Measurements from ENCODE around the gene GPR31.

Gene GPR31

DNA sequence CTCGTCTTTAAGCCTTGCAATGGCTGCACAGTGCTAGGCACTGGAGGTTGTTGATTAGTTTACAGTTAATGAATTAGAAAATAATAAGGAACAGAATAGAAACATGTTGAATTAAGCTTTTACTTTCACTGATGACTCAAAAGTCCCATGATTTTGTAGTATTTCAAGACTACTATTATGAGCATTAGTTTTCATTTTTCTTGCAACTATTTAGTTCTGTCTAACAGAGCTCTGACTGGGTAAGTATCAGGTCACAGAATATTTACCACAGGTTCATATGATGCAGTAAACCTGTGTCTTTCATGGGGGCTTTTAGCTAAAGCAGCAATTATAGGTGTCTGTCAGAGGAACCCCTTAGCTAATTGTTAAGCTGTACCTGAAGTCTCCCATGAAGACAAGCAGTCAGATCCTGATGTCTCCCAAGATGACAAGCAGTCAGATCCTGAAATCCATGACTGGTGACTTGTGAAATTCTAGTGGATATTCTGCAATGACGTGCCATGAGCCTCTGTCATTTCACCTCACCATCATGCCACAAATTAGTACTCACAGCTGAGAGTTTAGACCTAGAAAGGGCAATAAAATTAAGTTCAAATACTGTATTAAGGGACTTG, 8.2 kb upstream of the GPR31 start:
- no peak for DNase-seq

DNA sequence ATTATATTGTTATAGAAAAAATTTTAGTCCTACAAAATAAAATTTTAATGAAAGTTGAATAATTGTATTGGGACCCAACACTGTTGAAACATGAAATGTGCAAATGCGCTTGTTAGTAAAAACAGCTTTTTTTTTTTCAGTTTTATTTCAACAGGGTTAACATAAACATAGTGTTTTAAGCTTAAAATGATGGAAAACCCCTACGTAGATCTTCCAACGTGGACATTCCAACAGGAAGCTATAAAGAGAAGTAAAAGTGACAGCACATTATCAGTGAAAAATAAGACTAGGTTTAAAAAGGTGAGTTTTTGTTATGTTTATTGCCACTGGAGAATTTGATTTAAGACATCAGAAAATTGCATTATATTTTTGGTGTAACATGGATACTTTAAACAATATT, 6.5 kb upstream of the GPR31 start:
- DNase-seq: no peak

DNA sequence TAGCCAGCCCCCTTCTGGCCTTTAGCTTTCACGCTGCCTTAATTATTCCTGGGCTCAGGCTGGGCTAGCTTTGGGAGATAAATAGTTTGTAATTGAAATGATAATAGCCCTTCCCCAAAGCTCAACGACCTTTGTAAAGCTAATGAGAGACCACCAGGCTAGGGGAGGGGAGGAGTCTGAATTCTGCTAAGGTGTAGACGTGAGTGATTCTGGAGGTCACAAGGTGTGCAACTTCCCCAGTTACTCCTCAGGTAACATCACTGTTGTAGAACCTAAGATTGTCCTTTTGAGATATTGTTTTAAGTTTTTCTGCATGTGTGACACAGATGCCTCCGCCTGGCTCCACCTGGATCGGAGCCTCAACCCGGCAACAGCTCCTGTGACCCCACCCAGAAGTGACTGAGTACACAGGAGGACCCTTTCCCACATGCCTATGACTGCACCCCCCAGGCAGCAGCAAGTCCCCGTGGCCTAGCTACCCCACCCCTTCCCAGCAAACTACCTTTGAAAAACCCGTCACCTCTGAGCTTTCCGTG, 5.8 kb upstream of the GPR31 start:
- DNase-seq: no peak

DNA sequence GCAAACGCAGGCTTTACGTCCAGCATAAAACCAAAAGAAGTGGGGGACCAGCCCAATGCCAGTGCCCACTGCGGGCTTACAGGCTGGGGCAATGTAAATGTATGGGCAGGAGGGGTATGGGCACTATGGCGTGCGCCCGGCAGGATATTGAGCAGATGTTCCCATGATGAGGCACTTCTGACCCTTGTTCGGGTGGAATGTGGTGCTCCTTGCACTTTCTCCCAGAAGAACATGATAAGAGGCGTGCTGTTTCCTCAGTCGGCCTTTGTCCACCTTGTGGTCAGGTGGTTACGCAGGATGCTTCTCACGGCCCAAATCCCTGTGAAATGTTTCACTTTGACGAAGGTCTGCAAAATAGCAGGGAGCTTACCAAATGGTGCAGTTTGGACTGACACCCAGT, 4.8 kb upstream of the GPR31 start:
- DNase-seq: no peak

DNA sequence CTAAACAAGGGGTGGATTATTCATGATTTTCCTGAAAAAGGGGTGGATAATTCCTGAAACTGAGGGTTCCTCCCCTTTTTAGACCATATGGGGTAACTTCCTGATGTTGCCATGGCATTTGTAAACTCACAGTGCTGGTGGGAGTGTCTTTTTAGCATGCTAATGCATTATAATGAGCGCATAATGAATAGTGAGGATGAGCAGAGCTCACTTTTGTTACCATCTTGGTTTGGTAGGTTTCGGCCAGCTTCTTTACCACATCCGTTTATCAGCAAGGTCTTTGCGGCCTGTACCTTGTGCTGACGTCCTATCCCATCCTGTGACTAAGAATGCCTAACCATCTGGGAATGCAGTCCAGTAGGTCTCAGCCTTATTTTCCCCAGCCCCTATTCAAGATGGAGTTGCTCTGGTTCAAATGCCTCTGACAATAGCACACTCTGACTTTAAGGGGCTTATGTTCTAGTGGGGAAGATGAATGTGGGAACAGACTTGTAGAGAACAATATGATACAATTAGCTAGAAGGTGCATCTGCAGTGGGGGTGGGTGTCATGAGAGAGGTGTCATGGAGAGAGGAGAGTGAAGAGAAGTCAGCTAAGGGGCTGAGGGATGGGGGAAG, 4.2 kb upstream of the GPR31 start:
- no peak for DNase-seq

DNA sequence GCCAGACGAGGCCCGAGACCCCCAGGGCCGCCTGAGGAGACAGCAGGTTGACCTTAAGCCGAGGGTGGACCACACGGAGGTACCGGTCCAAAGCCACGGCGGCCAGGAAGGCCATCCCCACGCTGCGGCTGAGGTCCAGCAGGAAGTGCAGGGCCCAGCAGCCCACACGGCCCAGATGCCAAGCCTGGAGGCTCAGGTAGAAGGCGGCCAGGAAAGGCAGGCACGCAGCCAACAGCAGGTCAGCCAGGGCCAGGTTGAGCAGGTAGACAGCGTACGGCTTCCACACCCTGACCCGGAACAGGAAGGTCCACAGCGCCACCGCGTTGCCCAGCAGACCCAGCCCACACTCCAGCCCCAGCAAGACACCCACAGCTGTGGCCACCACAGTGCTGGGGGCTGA, 366 bp downstream of the GPR31 start:
- DNase-seq: no peak

DNA sequence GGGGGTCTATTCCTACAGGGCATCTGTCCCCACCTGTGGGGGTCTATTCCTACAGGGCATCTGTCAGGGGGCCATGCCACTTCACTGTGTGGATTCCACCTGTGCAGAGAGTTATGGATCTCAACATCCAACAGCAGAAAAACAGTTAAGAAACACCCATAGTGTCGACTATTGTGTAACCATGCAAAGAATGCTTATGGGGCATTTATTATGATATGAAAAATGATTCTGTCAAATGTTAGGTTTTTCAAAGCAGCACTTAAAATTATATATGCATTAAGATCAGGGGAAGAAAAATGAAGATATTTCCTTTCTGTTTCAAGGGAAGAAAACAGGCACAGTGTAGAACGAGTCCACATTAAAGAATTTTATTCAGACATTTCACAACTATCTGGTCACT, 2.9 kb downstream of the GPR31 start:
- DNase-seq: no peak

DNA sequence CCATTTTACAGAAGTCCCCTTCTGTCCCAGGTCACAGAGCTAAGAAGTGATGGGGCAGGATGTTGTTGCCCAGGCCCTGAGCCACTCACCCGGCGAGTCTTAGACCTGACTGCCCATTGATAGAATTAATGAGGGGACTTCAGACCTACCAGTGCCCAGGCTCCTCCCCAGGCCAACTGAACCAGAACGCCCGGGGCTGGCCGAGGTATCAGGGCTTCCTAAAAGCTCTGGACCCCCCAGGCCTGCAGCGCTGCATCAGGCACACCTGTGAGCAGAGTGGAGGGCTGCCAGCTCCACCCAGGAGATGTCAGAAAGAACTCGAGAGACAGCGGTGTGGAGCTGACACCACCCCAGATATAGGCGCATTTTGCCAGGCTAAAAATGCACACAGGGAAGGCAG, 3.5 kb downstream of the GPR31 start:
- no peak for DNase-seq

DNA sequence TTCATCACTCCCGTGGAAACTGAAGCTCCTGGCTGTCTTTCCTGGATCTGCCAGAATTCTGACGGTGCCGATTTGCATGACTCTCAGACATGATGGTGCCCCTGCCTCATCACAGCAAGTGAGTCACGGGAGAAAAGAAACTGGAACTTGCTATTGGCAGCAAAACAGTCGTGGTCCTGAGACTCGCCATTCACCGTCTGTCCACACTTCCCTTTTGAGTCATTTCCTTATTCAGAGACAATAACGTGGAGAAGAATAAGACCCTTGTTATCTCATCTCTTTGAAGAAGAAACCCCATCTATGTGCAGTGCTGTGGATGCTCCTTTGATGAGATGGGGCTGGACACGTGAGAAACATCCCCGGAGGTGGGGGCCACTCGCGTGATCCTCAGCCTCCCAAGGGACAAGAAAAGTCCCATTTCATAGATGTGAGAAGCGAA, 4.2 kb downstream of the GPR31 start:
- peak; percentile 20 for DNase-seq

DNA sequence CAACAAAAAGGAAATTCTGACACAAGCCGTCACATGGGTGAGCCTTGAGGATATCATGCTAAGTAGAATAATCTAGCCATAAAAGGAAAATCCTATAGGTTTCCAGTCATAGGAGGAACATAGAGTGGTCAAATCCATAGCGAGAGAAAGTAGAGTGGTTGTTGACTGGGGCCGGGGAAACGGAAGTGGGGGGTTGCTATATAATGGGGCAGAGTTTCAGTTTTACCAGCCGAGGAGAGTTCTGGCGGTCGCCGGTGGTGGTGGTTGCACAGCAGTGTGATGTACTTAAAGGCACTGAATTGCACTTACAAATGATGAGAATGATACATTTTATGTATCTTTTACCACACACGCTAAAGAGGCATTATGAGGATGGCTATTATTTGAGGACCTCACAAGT, 4.9 kb downstream of the GPR31 start:
- peak; percentile 8 for DNase-seq

DNA sequence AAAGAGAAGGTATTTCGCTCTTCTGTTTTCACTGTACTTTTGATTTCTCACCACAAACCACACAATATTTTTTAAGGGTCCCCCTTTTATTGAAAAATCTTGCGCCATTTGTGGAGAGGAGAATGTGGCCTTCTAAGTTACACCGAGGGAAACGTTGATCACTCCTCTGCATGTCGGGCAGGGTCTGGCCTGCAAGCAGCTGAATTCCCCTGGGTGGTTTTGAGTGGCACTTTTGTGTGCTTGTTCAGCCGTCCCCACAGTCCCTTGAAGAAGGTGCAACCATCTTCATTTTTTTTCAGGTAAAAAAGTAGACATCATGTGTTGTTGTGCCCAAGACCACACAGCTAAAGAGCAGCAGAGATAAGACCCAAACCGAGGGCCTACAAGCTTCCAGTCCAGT, 6.1 kb downstream of the GPR31 start:
- no peak for DNase-seq

DNA sequence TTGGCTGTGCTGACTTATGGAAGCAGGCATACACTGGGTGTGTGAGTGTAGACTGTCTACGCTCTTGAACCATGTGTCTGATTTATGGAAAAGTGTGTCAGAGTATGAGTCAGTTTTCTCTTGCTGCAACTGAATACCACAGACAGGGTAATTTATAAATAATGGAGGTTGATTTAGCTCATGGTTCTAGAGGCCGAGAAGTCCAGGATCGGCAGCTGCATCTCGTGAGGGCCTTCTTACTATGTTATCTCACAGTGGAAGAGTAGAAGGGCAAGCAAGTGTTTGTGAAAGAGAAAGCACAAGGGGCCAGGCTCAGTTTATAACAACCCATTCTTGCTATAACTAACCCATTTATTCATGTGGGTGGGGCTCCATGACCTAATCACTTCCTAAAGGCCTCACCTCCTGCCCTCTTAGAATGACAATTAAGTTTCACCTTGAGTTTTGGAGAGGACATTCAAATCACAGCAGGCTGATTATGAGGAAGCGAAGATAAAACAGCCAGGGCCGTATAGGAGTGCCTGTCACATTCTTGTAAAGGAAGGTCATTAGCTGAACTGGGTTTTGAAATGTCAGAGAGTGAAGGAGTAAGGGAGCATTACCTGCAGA, 6.7 kb downstream of the GPR31 start:
- DNase-seq: no peak

DNA sequence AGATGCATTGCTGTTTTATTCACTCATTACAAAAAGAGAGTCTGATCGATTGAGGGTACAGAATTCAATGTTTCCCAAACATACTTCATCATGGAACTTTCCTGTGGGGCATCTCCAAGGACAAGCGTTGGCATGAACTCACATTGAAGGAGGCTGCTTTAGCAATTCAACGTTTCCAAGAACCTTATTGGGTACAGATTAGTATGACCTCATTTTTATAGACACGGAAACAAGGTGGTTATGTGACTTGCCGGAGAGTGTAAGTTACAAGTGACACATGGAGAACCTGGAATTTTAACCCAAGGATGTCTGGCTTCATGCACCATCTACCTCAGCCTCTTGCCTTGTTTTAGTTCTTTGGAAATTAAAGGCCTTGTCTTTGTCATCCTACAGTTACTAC, 8.8 kb downstream of the GPR31 start:
- no peak for DNase-seq

DNA sequence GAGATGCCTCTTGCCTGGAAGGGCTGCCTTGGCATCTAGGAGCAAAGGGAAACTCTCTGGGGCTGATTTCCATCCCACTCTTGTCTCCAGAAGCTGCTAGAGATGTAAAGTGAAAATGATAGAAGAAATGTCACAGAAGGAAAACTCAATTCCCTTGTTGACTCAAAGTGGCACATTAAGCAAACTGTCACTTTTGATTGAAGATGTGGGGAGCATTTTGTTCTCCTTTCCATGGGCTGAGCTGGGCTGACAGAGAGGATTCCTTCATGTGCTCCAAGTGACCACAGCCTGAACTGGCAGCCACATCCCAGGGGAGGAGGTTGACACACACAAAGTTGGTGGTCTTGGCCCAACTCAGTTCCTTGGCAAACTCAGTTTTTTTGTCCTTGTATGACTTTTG, 9.8 kb downstream of the GPR31 start:
- DNase-seq: no peak

DNA sequence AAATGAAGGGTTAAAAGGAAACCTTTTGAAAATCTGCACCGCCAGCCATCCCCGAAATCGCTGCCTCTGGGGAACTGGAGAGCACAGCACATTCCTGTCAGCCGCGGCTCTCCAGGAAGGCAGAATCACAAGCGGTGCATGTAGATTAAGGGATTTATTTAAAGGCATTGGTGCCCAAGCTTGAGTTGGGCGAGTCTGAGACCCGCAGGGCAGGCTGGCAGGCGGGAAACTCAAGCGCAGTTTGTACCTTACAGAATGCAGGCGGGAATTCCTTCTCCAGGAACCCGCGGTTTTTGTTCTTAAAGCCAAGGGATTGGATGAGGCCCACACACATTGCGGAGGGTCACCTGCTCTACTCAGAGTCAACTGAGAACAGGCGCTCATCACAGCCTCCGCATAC, 10.8 kb downstream of the GPR31 start:
- no peak for DNase-seq

DNA sequence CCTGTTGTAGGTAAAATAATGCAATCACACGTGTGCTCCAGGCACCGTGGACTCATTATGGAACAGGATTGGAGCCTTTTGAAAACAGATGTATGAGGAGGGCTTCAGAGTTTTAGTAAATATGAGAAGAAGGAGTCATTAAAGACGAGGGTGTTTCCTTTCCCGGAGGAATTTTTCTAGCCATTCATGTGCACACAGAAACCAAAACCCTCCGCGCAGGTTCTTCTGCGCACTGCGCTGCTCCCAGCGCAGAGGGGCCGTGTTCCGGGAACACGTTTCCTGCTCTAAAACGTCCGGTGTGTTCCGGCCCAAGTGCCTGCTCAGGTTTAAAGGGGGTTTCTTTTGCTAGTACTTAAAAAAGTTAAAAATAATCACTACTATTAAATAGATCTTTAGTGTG, 11.6 kb downstream of the GPR31 start:
- no peak for DNase-seq

DNA sequence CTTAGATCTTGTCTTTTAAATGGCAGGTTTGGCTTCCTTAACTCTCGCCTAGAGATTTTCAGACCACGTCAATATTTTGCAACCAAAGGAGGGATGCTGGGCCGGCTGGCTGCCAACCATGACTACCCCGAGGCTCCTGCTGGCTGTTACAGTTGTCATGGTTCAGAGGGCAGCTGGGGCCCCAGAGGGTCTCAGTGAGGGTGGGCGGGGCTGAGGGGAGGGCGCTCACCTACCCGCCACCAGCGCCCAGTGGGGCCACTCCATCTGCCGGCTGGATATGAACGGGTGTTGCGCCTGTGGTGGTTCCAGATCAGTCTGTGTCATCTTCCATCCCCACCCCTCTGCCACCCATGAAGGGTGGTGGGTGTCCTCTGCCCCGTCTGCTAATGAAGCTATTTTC, 12.3 kb downstream of the GPR31 start:
- no peak for DNase-seq

DNA sequence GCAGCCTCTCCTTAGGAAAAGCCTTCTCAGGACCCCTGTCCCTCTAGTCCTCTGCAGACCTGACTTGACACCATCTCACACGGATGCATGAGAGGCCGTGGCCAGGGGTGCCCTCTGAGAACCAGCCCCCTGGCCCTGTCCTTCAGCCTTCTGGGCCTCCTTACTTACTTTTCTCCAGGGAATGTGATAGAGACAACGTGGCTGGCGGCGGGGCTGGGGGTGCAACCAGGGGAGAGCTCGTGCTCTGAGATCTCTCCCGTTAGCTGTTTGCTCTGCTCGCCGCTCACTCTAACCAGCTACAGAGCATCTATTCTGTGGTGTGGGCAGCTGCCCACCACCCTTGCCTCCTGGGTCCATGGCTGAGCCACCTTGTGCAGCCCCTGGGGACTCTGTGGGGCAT, 14.7 kb downstream of the GPR31 start:
- DNase-seq: no peak

DNA sequence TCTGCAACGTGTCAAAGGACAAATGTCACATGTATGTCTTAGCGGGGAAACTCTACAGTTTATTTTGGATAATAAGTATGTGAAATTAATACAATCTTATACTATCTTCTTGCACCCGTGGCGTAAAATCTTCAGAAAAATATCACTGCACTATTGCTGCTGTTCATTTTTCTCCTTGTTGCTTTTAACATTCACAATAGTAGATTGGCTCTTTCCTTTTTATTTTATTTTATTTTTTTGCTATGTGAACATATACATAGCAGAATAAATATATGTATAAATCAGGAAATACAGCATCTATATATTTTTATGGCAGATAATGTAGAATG, 15.4 kb downstream of the GPR31 start:
- DNase-seq: no peak

DNA sequence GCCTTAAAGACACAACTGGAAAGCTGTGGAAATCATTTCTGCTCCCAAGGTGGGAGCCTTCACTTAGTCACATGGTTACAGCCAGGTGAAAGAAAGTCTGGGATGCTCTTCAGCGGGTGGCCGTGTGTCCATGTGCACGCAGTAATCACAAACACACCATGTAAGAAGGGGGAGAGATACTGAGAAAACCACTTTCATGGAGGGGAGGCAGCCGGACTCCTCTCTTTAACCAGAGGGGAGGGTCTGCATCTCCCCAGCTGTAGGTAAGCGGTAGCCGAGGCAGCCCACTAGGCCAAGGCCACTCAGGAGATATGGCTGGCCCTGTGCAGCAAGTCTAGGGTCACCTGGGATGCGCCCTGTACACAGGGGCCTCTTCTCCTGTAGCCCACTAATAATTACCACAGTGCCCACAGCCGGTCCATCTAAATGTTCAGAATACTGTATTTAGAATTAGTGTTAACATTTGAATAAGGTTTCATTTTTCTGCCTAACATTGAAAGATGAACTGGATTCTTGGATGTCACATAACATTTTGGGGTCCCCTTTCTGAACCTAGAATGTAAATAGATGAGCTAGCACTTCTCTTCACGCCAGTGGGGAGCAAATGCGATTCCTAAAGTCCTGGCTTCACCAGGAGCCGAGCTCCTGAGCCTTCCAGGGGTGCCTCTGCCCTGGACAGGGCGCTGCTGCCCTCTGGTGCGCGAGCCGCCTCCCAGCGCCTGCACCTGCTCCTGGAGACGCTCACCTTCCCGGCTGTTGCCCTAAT, 15.9 kb downstream of the GPR31 start:
- peak; percentile 71 for DNase-seq

DNA sequence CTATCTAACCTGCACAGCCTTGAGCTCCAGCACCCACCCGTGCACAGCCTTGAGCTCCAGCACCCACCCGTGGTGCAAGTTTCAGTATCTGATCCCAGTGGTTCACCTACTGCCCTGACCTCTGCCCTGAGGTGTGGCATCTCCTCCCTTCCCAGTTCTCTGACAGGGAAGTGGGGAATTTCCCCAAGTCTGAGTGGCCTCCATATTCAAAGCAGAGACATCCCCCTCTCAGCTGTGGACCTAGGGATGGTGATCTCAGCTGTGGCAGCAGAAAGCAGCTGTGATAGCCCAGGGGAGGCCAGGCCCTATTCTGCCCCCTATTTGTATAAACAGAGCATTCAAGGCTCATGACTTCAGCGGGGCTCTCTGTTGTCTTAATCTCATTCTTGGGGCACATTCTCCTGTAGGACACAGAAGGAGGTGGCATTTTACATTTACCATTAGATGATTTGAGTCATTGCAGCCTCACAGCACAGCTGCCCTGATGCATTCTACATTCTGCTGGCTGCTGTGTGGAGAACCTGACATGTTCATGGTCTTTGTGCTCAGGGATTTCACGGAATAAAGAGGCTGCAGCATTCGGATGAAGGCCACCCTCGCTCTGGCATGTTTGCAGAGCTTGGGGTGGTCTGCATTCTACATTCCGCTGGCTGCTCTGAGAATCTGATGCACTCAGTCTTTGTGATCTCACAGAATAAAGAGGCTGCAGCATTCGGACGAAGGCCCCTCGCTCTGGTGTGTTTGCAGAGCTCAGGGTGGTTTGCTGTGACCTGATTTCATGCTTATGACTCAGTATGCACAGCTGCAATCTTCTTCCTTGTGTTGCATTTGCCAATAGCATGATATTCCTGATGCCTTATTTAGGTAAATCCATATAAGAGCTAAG, 16.9 kb downstream of the GPR31 start:
- DNase-seq: peak; percentile 19

DNA sequence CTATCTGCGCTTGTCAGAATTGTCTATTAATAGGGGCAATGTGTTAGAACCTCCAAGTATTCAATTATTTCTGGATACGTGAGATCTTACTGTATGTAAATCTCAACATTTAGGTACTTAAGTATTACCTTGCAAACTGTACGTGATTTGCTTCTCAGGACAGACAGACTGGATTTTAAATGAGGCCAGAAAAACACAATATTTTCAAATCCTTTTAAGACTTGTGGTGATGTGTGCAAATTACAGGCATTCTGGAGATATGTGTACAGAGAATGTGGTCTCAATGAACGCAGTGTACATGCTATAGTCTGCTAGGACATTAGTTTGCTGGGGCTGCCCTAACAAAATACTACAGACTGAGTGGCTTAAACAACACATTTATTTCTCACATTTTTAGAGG, 18.0 kb downstream of the GPR31 start:
- no peak for DNase-seq

DNA sequence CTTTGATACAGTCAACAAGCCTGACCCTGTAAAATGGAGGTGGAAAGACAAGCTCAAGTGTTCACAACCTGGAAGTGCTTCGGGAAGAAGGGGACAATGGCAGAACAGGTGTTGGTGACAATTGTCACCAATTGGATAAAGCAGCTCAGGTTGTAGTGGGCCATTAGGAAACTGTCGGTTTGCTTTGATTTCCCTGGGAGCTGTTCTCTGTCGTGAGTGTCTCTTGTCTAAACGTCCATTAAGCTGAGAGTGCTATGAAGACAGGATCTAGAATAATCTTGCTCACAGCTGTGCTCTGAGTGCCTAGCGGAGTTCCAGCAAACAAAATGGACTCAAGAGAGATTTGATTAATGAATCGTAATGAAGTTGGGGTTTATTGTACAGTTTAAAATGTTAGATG, 19.9 kb downstream of the GPR31 start:
- no peak for DNase-seq
